Measurements from ENCODE around the gene CFAP54. TPM values are rescaled to one million over a fixed set of nuclear protein-coding genes. Genes with fewer than 3 reads are reported as not detected.

The CFAP54 gene
- total RNA-seq, 1 donor from 2014 or later: 0.73 TPM

DNA sequence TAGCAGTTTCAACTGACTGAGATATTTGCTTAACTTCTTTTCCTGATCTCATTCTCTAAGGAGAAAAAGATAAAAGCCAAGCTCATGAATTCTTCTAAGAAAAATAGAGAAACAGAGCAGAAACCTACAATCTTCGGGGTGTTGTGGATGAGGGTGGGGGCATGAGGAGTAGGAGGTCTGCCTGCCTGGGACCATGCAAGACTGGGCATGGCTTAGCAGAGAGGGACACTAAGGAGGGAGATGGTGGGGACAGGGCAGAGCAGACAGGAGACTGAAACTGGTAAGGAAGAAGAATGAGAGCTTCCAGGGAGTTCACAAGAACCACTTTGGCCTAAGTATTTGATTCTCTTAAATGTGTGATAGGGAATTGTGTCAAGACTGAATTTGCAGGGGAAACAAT, 188.0 kb downstream of the CFAP54 start:
- no peak overlapping the region for H3K4me3 Mint-ChIP-seq (ENCODE audit: unreplicated experiment)
- peaks cover 18% of the 10 kb centered on the region for H3K27me3 Mint-ChIP-seq (ENCODE audit: unreplicated experiment)
- no peak overlapping the region for H3K27ac Mint-ChIP-seq (ENCODE audit: unreplicated experiment)
- no peak for TF ChIP-seq CTCF (IDR thresholded peaks at IDR 0.05)
- H3K9me3 Mint-ChIP-seq (ENCODE audit: unreplicated experiment): no peaks in the 10 kb centered on the region
- H3K4me1 Mint-ChIP-seq (ENCODE audit: unreplicated experiment): no peaks in the 10 kb centered on the region
- DNase-seq (ENCODE audit: extremely low spot score, unreplicated experiment): no peak
- H3K36me3 Mint-ChIP-seq (ENCODE audit: unreplicated experiment): no peaks in the 10 kb centered on the region

- H3K9me3 Mint-ChIP-seq (ENCODE audit: unreplicated experiment): no peaks in the 10 kb centered on the region
- no peak for TF ChIP-seq CTCF (IDR thresholded peaks at IDR 0.05)
- H3K27ac Mint-ChIP-seq (ENCODE audit: unreplicated experiment): no peak overlapping the region
- H3K36me3 Mint-ChIP-seq (ENCODE audit: unreplicated experiment): no peaks in the 10 kb centered on the region
- DNase-seq (ENCODE audit: extremely low spot score, unreplicated experiment): no peak
- no peak overlapping the region for H3K4me3 Mint-ChIP-seq (ENCODE audit: unreplicated experiment)
- H3K4me1 Mint-ChIP-seq (ENCODE audit: unreplicated experiment): no peaks in the 10 kb centered on the region
- H3K27me3 Mint-ChIP-seq (ENCODE audit: unreplicated experiment): peaks cover 27% of the 10 kb centered on the region
Observed at GRCh38 chr12:96687719-96688118, 198.3 kb downstream of the CFAP54 start.

DNA sequence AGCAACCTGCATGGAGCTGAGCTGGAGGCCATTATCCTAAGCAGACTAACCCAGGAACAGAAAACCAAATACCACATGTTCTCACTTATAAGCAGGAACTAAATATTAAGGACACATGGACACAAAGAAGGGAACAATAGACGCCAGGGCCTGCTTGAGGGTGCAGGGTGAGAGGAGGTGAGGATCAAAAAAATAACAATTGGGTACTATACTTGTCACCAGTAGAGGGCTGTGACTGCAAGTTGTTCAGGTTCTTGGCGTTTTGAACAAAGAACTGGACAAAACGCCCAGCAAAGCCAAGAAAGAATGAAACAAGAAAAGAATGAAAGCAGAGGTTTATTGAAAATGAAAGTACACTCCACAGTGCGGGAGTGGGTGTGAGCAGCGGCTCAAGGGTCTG, 209.1 kb downstream of the CFAP54 start:
- Mint-ChIP-seq H3K4me1 (ENCODE audit: unreplicated experiment) (no peaks in the 10 kb centered on the region), H3K4me3 (ENCODE audit: unreplicated experiment) (no peak overlapping the region), H3K27me3 (ENCODE audit: unreplicated experiment) (peaks cover 29% of the 10 kb centered on the region), H3K36me3 (ENCODE audit: unreplicated experiment) (no peaks in the 10 kb centered on the region), H3K9me3 (ENCODE audit: unreplicated experiment) (no peaks in the 10 kb centered on the region), H3K27ac (ENCODE audit: unreplicated experiment) (no peak overlapping the region)
- TF ChIP-seq CTCF (IDR thresholded peaks at IDR 0.05): no peak
- no peak for DNase-seq (ENCODE audit: extremely low spot score, unreplicated experiment)

DNA sequence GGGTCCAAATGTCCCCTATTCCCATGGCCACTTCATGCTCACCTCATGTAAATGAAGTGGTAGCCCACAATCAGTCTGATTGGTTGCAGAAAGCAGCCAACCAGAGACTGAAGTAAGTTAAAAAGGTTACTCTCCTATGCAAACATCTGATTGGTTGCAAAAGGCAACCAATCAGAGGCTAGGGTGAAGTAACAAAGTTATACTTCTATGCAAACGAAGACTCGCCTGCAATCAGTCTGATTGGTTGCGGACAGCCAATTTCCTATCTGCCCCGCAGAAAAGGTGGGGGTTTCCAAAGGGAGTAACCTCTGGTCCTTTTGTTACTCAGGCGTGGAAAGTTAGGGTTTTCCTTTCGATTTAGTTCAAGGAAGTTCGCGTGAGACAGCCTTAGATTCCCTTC, 209.6 kb downstream of the CFAP54 start:
- Mint-ChIP-seq H3K4me1 (ENCODE audit: unreplicated experiment) (no peaks in the 10 kb centered on the region), H3K27me3 (ENCODE audit: unreplicated experiment) (peaks cover 29% of the 10 kb centered on the region), H3K27ac (ENCODE audit: unreplicated experiment) (no peak overlapping the region), H3K36me3 (ENCODE audit: unreplicated experiment) (no peaks in the 10 kb centered on the region), H3K4me3 (ENCODE audit: unreplicated experiment) (no peak overlapping the region), H3K9me3 (ENCODE audit: unreplicated experiment) (no peaks in the 10 kb centered on the region)
- no peak for DNase-seq (ENCODE audit: extremely low spot score, unreplicated experiment)
- TF ChIP-seq CTCF (IDR thresholded peaks at IDR 0.05): no peak

- Mint-ChIP-seq H3K27ac (ENCODE audit: unreplicated experiment) (no peak overlapping the region), H3K4me3 (ENCODE audit: unreplicated experiment) (no peak overlapping the region), H3K9me3 (ENCODE audit: unreplicated experiment) (no peaks in the 10 kb centered on the region), H3K36me3 (ENCODE audit: unreplicated experiment) (no peaks in the 10 kb centered on the region), H3K4me1 (ENCODE audit: unreplicated experiment) (no peaks in the 10 kb centered on the region), H3K27me3 (ENCODE audit: unreplicated experiment) (peaks cover 22% of the 10 kb centered on the region)
- no peak for DNase-seq (ENCODE audit: extremely low spot score, unreplicated experiment)
- no peak for TF ChIP-seq CTCF (IDR thresholded peaks at IDR 0.05)
Observed at GRCh38 chr12:96701856-96702255, 212.5 kb downstream of the CFAP54 start.
